ENCODE data around the gene LIMS2.

The LIMS2 gene

GRCh38 chr2:127665267-127665893 lies 9.9 kb downstream of the LIMS2 start:
- TF ChIP-seq CTCF (IDR thresholded peaks at IDR 0.05; ENCODE audit: low read depth, low read length, missing control alignments), result no peak
- no peak for DNase-seq (ENCODE audit: low read depth)
- H3K4me3 ChIP-seq (ENCODE audit: low read depth, low read length), result no peak overlapping the region

- no peak overlapping the region for H3K4me3 ChIP-seq (ENCODE audit: low read depth, low read length)
- no peak for TF ChIP-seq CTCF (IDR thresholded peaks at IDR 0.05; ENCODE audit: low read depth, low read length, missing control alignments)
- DNase-seq (ENCODE audit: low read depth), result no peak
Observed at GRCh38 chr2:127664895-127665225, 10.5 kb downstream of the LIMS2 start.

- no peak overlapping the region for H3K4me3 ChIP-seq (ENCODE audit: low read depth, low read length)
- DNase-seq (ENCODE audit: low read depth), result no peak
- no peak for TF ChIP-seq CTCF (IDR thresholded peaks at IDR 0.05; ENCODE audit: low read depth, low read length, missing control alignments)
Observed at GRCh38 chr2:127664065-127664894, 11.1 kb downstream of the LIMS2 start.

- no peak for TF ChIP-seq CTCF (IDR thresholded peaks at IDR 0.05; ENCODE audit: low read depth, low read length, missing control alignments)
- H3K4me3 ChIP-seq (ENCODE audit: low read depth, low read length), result no peak overlapping the region
Observed at GRCh38 chr2:127663566-127664064, 11.7 kb downstream of the LIMS2 start.

GRCh38 chr2:127662937-127663565 lies 12.3 kb downstream of the LIMS2 start:
- no peak overlapping the region for H3K4me3 ChIP-seq (ENCODE audit: low read depth, low read length)
- no peak for DNase-seq (ENCODE audit: low read depth)
- no peak for TF ChIP-seq CTCF (IDR thresholded peaks at IDR 0.05; ENCODE audit: low read depth, low read length, missing control alignments)

More at GRCh38 chr2:127663566-127664064, 11.7 kb downstream of the LIMS2 start:
- DNase-seq (ENCODE audit: low read depth), result no peak

GRCh38 chr2:127661949-127662510 lies 13.3 kb downstream of the LIMS2 start:
- no peak for DNase-seq (ENCODE audit: low read depth)
- TF ChIP-seq CTCF (IDR thresholded peaks at IDR 0.05; ENCODE audit: low read depth, low read length, missing control alignments), result no peak

More at GRCh38 chr2:127661949-127662510, 13.3 kb downstream of the LIMS2 start:
- no peak overlapping the region for H3K4me3 ChIP-seq (ENCODE audit: low read depth, low read length)
